ENCODE data around the gene USP54. TPM values are rescaled to one million over a fixed set of nuclear protein-coding genes. Genes with fewer than 3 reads are reported as not detected.

The USP54 gene
- total RNA-seq, 2 donors from 2014 or later: 53.0 to 79.6 TPM

GRCh38 chr10:73517166-73517888, 73.8 kb downstream of the USP54 start:
- TF ChIP-seq CTCF (IDR thresholded peaks at IDR 0.05) (no peak), POLR2A (IDR thresholded peaks at IDR 0.05) (no peak), POLR2AphosphoS5 (IDR thresholded peaks at IDR 0.05) (no peak)
- Histone ChIP-seq H3K9me3 (no peaks in the 10 kb centered on the region), H3K27ac (no peak overlapping the region), H3K4me3 (no peak overlapping the region), H3K36me3 (peaks cover 0 to 7% of the 10 kb centered on the region in 2 donors), H3K27me3 (replicated peaks; ENCODE audit: insufficient read depth) (no peaks in the 10 kb centered on the region), H3K4me1 (replicated peaks) (no peaks in the 10 kb centered on the region)
- 81% methylated on average over 4 of the region's 4 CpGs for WGBS
- intact Hi-C loops (cut with DNase I): no loop called here
- no peak for DNase-seq (ENCODE audit: low spot score)

GRCh38 chr10:73512207-73512743, 78.9 kb downstream of the USP54 start:
- Histone ChIP-seq H3K36me3 (no peaks in the 10 kb centered on the region), H3K27ac (no peak overlapping the region), H3K9me3 (no peaks in the 10 kb centered on the region), H3K27me3 (replicated peaks; ENCODE audit: insufficient read depth) (no peaks in the 10 kb centered on the region), H3K4me1 (replicated peaks) (no peaks in the 10 kb centered on the region), H3K4me3 (no peak overlapping the region)
- DNase-seq (ENCODE audit: low spot score): no peak
- intact Hi-C loops (cut with DNase I): no loop called here
- 98% methylated on average over 4 of the region's 4 CpGs for WGBS
- TF ChIP-seq POLR2A (IDR thresholded peaks at IDR 0.05) (no peak), POLR2AphosphoS5 (IDR thresholded peaks at IDR 0.05) (no peak), CTCF (IDR thresholded peaks at IDR 0.05) (no peak)

- TF ChIP-seq CTCF (IDR thresholded peaks at IDR 0.05): no peak
- TF ChIP-seq POLR2A (IDR thresholded peaks at IDR 0.05): no peak
- no peak for TF ChIP-seq POLR2AphosphoS5 (IDR thresholded peaks at IDR 0.05)
- intact Hi-C loops (cut with DNase I): no loop called here
Measured at GRCh38 chr10:73509695-73510094, 81.4 kb downstream of the USP54 start.

GRCh38 chr10:73506491-73506890, 84.7 kb downstream of the USP54 start:
- H3K4me1 ChIP-seq (replicated peaks): no peaks in the 10 kb centered on the region
- H3K9me3 ChIP-seq: no peaks in the 10 kb centered on the region
- intact Hi-C loops (cut with DNase I): no loop called here
- no peaks in the 10 kb centered on the region for H3K27me3 ChIP-seq (replicated peaks; ENCODE audit: insufficient read depth)
- 83% methylated on average over 1 of the region's 1 CpG for WGBS
- no peak overlapping the region for H3K27ac ChIP-seq
- H3K4me3 ChIP-seq: no peak overlapping the region
- H3K36me3 ChIP-seq: peaks cover 0 to 4% of the 10 kb centered on the region in 2 donors
- no peak for DNase-seq (ENCODE audit: low spot score)
- TF ChIP-seq POLR2A (IDR thresholded peaks at IDR 0.05) (no peak), CTCF (IDR thresholded peaks at IDR 0.05) (no peak), POLR2AphosphoS5 (IDR thresholded peaks at IDR 0.05) (no peak)

More at GRCh38 chr10:73509695-73510094, 81.4 kb downstream of the USP54 start:
- no peaks in the 10 kb centered on the region for H3K36me3 ChIP-seq
- H3K27me3 ChIP-seq (replicated peaks; ENCODE audit: insufficient read depth): no peaks in the 10 kb centered on the region
- H3K9me3 ChIP-seq: no peaks in the 10 kb centered on the region
- DNase-seq (ENCODE audit: low spot score): no peak
- WGBS: 91% methylated on average over 5 of the region's 5 CpGs
- no peak overlapping the region for H3K4me3 ChIP-seq
- no peaks in the 10 kb centered on the region for H3K4me1 ChIP-seq (replicated peaks)
- H3K27ac ChIP-seq: no peak overlapping the region

- Histone ChIP-seq H3K27ac (no peak overlapping the region), H3K4me1 (replicated peaks) (no peaks in the 10 kb centered on the region), H3K36me3 (peaks cover 0 to 4% of the 10 kb centered on the region in 2 donors), H3K9me3 (no peaks in the 10 kb centered on the region), H3K4me3 (no peak overlapping the region), H3K27me3 (replicated peaks; ENCODE audit: insufficient read depth) (no peaks in the 10 kb centered on the region)
- DNase-seq (ENCODE audit: low spot score): no peak
- intact Hi-C loops (cut with DNase I): no loop called here
- TF ChIP-seq POLR2AphosphoS5 (IDR thresholded peaks at IDR 0.05): no peak
- TF ChIP-seq POLR2A (IDR thresholded peaks at IDR 0.05): no peak
- no peak for TF ChIP-seq CTCF (IDR thresholded peaks at IDR 0.05)
Measured at GRCh38 chr10:73506074-73506473, 85.1 kb downstream of the USP54 start.

All from prostate gland (tissue), 2 donors.